Coronary artery (tissue), 2 donors: ENCODE data around the gene TSPAN11.

Source experiments
- DNase-seq: peaks from one replicate; pipeline ENCODE4 v3.0.0-alpha.2; 2017; ENCODE audit warnings: low spot score
- H3K27ac ChIP-seq, 2 donors: fragments of 200-600 bp; sonication (generic); one replicate each; pipeline ENCODE4 v1.5.1; 2016 to 2019
- H3K4me3 ChIP-seq: fragments of 200-600 bp; sonication (generic); 2 replicates; pipeline ENCODE4 v1.5.1; 2016; ENCODE audit warnings: mild to moderate bottlenecking, moderate library complexity
- CTCF ChIP-seq: fragments of 200-600 bp; sonication (generic); IDR thresholded peaks from one replicate; pipeline ENCODE4 v1.5.1; 2019; ENCODE audit warnings: antibody characterized with exemption

Gene TSPAN11

GRCh38 chr12:30902001-30902400 lies 24.5 kb upstream of the TSPAN11 start:
- no peak for TF ChIP-seq CTCF
- Histone ChIP-seq H3K27ac (no peak overlapping the region), H3K4me3 (no peak overlapping the region)
- no peak for DNase-seq

GRCh38 chr12:30902596-30902995 lies 24.0 kb upstream of the TSPAN11 start:
- no peak for TF ChIP-seq CTCF
- Histone ChIP-seq H3K27ac (no peak overlapping the region), H3K4me3 (no peak overlapping the region)
- no peak for DNase-seq

GRCh38 chr12:30905463-30906009 lies 21.0 kb upstream of the TSPAN11 start:
- Histone ChIP-seq H3K4me3 (no peak overlapping the region), H3K27ac (no peak overlapping the region)
- no peak for TF ChIP-seq CTCF
- DNase-seq, result no peak

- DNase-seq, result no peak
- no peak overlapping the region for H3K4me3 ChIP-seq
- TF ChIP-seq CTCF, result no peak
Observed at GRCh38 chr12:30908076-30908721, 18.3 kb upstream of the TSPAN11 start.

GRCh38 chr12:30908722-30909348 lies 17.7 kb upstream of the TSPAN11 start:
- TF ChIP-seq CTCF, result no peak
- DNase-seq, result no peak
- Histone ChIP-seq H3K27ac (peak overlapping the region in 1 of 2 donors; percentile 56), H3K4me3 (no peak overlapping the region)

More at GRCh38 chr12:30908076-30908721, 18.3 kb upstream of the TSPAN11 start:
- no peak overlapping the region for H3K27ac ChIP-seq

GRCh38 chr12:30909349-30910037 lies 17.1 kb upstream of the TSPAN11 start:
- Histone ChIP-seq H3K4me3 (no peak overlapping the region), H3K27ac (peak overlapping the region in 1 of 2 donors; percentile 56)
- DNase-seq, result no peak
- TF ChIP-seq CTCF, result no peak
